Activated CD8-positive, alpha-beta memory T cell treated with anti-CD3 and anti-CD28 coated beads, Interleukin-2, amount 50 U/mL, for 1 hour (primary cell): Measurements from ENCODE around the gene TOX3.

Experiments used
- DNase-seq: peaks from one replicate; pipeline ENCODE4 v3.0.0-alpha.2; 2020; ENCODE audit errors: extremely low read depth

TOX3 gene

DNA sequence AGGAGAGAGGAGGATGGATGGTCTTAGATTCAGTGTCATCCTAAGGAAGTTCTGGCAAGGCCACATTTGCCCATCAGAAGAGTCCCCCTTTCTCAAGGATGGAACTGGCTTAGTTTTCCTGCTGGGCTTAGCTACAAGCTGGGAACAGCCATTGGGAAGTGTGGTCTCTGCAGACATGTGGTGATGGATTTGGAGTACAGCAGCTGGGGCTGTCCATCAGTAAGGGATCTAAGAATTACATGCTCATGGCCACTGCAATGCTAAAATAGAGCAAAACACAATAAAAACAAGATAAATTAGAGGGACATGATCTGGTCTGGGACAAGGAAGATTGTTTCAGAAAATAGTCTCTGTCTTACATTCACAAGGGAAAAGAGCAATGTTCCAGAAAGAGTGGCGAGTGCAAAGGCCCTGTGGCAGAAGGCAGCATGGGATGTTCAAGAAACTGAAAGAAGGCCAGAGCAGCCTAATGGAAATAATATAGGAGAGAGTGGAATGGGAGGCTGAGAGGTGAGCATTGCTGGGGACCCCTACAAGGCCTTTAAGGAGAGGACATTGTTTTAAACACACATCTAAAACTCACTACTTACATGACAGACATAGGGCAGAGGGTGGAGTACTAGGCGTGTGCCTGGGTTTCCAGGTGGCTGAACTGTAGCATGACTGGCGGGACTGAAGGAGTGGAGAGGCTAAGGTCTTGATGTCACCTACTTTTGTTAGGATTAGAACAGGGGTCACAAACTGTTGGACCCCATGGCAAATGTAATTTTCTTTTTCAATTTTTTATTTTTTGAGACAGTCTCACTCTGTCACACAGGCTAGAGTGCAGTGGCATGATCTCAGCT is 17.0 kb upstream of the TOX3 start:
- DNase-seq, result no peak

DNA sequence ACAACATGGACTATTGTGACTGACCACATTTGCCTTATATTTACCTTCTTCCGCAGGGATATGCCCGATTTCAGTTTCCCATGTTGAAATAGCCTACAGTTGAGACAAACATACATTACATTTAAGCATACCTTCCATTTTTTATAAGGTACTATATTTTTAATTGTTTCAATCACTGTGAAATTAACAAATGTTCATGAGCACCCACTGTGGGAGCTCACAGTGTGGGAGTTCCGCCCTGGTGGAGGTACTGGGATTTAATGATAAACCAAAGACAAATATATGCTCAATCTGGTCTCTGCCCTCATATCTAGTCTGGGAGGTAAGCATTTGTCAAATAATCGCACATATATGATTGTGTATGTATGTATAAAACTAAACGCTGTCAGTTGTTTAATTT is 15.8 kb upstream of the TOX3 start:
- no peak for DNase-seq

DNA sequence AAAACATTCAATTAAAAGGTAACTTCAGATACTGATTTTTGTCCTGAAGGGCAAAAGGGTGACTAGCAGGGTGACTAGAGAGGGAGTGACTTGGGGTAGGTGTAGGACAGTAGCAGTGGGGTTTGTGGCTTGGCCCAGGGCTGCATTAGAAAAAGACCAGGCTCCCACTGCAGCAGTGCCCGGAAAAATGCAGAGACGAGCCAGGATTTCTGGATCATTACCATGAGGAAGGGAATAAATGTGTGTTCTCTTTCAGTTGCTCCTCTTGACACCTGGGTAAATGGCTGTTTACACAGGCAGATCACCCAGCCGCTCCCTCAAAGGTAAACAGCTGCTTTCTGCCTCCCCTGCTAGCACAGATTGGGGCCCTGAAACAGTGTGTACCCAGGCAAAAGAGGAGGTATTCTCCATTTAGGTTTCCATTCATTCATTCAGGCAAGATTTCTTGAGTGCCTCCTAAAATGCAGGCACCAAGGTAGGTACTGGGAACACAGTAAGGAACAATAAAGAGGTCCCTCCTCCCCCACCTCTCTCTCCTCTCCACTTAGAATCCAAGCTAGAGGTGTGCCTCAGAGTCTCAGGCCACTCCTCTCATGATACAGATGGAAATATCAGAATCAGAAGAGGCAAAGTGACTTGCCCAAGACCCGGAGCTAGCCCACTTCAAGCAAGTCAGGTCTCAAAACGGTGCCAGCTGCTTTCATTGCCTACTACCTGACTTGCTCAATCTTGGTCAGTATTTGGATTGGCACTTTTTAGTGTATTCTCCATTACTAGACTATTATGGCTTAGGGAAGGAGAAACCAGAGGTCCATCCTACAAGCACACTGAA is 15.2 kb upstream of the TOX3 start:
- DNase-seq, result no peak

DNA sequence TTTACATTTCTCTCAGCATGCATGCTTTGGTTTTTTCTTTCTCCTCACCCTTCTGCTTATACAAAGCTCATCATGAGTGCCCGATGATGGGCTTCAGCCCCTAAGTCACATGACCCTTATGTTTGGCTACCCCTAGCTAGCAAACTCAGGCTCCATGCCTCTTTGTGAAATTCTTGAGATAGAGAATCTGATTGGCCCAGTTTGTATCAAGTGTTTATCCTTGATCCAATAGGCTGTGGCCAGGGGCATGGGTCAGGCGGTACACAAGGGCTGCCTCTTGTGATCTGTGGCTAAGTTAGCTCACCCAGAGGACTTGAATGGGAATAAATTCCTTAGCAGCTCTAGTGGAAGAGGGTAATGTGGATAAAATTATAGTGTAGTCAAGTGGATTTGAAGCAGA is 11.5 kb upstream of the TOX3 start:
- DNase-seq, result no peak

DNA sequence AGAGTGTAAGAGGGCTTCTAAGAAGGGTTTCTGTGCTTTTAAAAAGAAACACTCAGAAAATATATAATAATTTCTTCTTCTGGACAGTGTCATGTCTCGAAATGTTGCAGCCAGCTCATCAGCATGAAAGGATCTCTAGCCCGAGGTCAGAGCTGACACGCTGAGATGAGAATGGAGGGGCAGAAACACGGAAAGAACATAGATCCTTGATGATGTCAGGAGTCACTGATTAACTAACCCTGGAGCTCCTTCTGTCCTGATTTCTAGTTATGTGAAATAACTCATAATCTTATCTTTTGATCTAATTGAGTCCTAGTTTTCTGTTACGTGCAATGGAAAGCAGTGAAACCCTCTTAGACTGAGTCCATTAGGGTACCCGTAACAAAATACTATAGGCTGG is 10.3 kb upstream of the TOX3 start:
- DNase-seq, result no peak

DNA sequence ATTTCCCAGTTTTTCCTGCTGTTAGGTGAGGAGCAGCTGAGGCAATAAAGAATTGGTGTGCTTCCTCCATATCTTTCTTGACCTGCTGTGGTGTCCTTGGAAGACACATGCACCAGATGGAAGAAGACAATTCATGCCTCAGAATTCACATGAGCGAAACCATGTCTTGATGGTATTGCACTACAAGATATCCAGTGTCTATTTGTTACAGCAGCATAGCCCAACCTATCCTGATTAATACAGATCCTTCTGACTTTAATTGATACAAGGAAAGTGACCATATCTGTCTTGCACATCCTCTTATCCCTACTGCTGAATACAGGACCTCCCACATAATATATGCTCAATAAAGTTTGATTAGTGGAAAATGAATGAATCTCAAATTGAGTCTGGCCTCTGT is 9.1 kb upstream of the TOX3 start:
- DNase-seq, result no peak

DNA sequence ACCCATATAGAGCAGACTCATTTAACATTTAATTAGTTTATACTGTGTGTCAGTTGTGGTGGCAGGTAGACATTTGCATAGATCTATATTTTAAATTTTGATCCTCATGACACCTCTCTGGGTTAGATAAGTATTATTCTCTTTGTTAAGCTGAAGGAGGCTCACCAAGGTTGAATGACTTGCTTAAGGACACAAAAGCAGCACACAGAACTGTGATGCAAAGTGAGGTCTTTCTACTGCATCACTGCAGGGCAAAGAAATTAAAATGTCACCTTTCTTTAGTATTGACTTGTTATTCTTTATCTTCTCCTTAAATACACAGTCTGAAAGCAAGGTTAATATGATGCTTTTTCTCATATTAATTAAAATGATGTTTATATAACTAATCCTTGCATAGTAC is 8.6 kb upstream of the TOX3 start:
- DNase-seq, result no peak

DNA sequence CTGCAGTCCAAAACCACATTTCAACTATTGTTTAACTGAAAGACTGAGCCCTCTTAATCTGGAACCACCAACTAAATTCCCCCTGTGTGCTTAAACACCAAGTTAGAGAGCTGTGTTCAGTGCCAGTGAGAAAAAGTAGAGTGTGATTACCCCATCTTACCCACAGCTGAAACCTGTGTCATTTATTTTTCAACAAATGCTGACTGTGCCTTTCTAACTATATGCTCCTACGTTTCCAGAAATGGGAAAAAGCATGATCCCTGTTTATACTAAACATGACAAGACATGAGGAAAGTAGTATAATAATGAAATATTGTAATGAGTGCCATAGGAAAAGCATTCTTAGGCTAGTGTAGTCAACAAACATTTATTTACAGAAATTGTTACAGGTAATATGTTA is 7.4 kb upstream of the TOX3 start:
- DNase-seq, result no peak

DNA sequence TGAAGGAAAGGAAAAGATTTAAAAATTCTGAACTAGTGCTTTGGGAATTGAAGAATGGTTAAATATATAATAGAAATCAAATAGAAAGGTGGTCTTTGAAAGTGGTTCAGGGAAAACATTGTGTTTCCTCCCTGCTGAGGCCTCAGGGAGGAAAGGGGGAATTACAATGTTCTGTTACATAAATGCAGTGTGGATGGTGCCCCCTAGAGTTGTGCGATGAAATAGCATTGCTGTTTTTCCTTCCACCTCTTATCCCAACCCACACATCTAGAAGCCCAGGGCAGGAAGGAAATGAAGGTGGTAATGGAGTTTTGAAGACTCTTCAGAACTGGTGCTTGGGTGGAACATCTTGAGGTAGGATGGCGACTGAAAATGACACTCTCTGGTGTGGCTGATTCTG is 6.4 kb upstream of the TOX3 start:
- no peak for DNase-seq

DNA sequence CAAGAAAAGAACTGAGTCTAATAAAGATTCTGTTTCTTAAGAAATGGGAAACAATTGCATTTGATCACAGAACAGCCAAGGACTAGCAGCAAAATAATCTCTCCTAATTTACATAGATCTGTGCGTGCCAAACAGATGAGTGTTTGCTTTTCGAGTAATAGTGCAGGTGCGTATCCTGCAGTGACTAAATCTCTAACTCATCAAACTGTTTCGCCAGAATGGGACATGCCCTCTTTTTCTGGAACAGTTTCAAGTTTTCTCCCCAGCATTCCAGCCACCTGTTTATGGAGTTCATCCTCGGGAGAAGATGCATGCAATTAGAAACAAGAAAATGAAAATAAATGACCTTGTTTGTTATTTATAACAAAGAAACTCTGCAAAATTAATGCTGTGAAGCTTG is 5.7 kb upstream of the TOX3 start:
- no peak for DNase-seq

DNA sequence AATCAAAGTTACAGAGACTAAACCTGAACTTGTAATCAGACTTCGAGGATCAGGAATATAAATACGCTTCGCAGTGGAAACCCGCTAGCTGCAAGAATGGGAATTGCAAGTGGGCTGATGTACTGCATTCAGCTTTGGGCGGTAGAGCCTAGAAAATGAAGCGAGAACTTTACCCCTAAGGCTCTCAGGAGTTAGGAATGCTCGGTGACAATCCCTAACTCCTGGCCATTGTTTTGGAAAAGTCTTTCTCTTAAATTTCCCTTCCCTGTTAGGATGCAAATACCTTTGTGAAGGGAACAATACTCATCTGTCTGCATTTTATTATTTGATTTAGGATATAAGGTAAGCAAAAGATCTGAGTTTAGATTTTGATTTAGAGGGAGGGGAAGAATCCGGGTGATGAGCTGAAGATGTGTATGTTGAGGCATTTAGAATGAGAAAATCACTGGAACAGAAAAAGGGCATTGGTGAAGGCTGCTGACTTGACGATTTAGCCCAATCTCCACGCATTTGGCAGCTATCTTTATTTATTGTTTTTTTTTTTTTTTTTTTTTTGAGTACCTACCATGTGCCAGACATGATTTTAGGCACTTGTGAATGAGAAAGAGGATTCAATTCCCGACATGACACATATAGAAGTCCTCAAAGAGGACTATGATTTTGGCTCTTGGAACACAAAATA is 2.2 kb upstream of the TOX3 start:
- DNase-seq, result no peak

DNA sequence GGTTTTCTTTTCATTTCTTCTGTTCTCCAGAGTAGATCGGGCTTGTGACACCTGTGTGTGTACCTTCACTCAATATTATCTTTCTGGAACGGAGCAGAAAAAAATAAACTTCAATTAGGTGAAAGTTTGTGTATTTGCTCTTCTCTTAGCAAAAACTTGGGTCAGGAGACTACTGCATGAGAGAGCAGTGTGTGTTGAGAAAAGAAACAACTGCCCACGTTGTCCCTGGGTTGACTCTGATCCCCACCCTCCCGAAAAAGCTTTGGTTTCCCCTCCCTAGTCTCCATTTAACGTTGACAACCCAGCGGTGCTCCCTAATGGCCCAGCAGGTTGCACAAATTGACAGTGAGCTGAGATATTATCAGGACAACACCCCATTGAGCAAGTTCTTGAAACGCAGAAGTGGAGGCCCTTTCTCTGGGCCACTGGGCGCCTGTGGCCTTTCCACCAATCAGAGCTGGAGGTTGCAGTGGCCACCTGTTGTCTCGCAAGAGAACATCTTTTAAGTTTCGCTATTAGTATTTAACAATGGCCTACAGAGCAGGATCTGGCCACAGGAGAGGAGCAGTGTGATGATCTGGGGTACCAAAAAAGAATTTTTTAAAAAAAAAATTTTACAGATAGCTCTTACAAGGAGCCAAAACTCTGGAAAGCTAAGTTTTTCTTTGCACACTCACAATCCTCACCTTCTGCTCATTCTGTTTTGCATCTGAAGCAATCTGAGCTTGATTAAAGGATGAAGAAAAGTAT is 1.5 kb upstream of the TOX3 start:
- DNase-seq, result no peak

DNA sequence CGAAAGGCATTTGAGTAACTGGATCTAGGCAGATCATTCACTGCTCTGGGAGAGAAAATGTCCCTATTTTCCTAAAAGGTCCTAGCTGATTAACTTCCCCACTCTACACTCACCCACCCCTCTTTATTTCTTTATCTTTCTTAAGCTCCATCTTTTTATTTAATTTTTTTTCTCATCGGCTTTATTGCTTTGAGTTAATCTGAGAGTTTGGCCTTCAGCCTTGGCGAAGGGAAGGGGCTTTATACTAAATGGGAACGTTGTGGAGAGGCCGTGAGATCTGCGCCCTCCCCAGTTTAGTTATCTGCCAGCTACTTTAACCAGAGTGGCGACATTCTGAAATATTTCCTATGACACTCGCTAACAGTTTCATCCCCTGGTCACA is 882 bp upstream of the TOX3 start:
- DNase-seq, result no peak

DNA sequence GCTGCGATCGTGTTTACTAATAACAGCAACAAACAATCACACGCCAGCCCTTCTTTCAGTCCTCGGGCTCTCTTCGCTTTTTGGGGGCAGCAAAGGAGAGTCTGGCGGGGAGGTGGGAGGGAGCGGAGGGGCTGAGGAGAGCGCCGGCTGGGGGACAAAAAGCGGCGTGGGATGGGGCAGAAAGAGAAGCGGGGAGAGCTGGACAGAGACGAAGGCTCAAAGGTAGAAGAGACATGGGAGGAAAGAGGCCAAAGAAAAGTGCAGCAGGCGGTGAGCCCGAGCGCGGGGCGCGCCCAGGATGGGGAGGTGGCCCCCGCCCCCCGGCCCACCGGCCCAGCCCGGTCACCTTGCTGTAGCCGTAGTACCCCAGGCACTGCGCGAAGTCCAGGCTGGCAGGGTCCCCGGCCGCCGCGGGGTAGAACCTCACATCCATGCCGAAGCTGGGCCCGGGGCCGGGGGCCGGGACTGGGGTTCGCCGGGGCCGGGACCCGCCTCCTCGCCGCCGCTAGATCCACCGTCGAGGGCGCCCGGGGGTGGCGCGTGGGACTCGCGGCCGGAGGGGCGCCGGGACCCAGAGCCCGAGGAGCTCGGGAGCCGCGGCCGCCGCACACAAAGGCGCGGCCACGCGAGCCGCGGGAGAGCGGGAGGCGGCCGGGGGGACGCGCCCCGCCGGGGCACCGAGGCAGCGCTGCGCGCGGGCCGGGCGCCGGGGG is 496 bp downstream of the TOX3 start:
- no peak for DNase-seq

DNA sequence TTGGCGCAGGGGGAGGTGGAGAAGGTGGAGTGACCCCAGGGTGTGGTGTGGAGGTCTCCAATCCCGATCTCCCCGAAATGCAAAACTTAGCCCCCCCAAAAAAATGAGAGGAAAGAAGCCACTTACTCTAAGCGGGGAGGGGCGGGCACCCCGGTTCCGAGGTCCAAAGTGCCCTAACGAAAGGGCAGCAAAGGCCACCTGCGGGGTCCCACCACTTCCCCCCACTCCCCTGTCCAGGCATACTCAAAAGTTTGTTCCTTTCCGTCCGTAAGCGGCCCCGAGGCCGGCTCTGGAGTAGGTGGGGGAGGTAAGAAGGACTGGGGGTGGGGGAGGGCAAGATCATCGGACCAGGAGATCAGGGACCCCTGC is 1.1 kb downstream of the TOX3 start:
- no peak for DNase-seq

DNA sequence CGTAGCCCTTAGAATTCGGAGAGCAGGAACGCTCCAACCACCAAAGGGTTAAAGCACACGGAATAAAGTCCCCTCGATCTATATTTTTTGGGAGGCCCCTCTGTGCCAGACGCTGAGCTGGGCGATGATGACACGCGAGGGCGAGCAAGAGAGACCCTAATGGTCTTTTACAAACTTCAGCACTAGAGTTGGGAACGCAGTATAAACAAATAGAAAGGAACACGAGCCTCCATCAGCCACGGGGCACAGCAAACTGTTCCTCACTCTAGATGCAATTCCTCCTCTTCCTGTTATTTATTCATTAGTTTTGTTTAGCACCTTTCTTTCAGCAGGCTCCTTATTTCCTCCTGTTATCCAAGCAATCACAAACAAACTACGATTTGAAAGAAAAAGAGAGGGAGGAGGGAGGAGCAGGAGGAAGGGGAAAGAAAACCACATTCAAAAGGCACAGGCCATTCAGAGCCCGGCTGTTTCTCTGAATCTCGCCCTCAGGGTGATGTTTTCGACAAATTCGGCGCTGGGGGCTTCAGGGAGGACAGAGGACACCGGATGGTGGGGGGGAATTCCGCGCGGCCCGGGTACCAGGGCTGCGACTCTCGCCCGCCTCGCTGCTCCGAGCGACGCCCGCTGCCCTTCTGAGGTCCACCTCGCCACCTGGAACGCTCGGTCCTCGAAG is 1.6 kb downstream of the TOX3 start:
- no peak for DNase-seq

DNA sequence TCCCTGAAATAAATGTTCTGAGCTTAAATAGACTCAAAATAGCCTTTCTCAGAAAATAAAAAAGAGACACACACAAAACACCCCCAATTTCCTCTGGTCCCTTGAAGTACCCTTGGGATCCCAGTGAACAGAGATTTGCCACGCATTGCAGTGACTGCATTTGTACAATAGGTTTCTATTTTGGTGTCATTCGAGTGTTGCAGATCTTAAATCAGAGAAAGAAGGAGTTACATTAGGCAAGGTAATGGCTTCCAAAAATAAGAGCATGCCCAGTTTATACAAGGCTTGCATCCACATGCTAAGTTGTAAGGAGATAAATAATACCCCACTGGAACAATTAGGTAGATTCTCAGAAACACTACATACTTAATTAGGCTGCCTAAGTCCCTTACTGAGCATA is 2.2 kb downstream of the TOX3 start:
- DNase-seq, result no peak

DNA sequence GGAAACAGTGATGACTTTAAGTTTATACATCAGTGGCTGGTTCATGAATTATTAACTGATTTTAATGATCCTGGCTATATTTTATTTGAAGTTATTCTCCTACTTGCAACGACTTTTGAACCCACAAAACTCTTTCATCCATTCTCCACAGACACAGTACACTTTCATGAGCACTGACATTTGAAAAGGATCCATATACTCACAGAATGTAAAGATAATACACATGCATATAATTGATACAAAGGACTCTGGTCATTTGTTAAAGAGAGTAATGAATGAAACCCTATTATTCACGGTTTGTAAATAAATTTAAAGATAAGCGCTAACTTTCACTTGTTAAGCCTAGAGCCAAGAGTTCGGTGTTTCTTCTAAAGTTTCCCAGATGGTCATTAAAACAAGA is 3.3 kb downstream of the TOX3 start:
- DNase-seq, result no peak

DNA sequence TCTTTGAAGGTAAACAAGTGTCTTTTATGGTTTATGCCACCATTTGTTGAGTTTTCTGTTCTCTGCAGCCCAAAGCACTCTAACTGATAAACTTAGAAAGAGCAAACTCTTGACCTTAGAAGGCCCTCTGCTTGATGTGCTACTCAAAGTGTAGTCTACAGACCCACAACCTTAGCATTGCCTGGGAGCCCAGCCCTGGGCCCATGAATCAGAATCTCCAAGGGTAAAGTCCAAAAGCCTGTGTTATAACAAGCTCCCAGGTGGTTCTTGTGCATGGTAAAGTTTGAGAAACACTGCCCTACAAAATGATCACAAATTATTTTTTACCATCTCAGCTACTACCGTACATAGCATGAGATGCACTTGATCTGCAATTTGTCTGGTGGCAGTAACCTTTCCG is 6.0 kb downstream of the TOX3 start:
- no peak for DNase-seq

DNA sequence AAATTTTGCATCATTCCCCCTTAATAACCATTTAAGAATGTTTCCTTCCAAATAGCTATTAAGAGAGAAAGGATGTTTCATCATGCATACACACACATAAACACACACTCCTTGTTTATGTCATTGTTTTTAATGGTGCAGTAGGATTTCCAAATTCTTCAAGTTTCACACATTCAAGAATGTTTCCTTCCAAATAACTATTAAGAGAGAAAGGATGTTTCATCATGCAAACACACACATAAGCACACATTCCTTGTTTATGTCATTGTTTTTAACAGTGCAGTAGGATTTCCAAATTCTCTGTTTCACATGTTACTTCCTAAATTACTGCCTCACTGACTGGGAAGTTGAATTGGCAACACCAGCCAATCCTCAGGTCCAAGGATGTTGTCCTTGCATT is 7.8 kb downstream of the TOX3 start:
- no peak for DNase-seq

DNA sequence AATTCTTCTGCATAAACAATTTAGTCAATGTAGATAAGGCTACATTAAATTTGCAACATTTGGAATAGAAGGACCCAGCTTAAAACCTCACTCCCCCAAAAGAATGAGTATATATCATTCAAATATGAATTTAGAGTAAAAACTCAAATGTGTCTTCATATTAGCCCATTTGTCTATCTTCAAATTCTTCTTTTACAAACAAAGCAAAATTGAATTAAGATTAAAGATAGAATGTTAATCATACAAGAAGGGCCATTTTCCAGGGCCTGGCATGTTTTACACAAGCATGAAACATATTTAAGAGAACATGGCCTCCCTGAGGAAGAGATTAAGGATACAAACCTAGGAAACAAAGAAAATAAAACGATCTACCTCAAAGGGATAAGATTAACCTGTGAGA is 8.4 kb downstream of the TOX3 start:
- no peak for DNase-seq
